NCI-H82 treated with DMSO at 0.1 percent for 48 hours (cell line): ENCODE results near the gene GPC5.

Experiments used
- DNase-seq: peaks from one replicate; lab custom pipeline; 2025; ENCODE audit not compliant: unreplicated experiment; lab: John Stamatoyannopoulos, UW

The GPC5 gene

DNA sequence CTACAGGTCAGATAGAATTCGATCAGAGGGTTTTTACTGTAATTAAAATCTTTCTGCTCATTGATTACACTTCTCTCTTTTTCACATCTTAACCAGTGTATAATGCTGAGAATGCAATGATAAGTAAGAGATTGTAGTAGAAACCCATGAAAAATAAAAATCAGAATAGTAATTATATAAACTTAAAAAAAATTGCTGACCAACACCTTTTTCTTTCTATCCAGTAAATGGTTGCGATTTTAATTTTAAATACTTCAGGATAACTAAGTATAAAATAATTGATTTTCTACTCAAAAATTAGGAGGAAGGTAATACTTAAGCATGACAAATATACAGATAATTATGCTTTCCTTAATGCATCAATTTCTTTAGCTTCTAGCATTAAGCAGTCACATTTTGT is 917.6 kb downstream of the GPC5 start:
- DNase-seq = no peak

DNA sequence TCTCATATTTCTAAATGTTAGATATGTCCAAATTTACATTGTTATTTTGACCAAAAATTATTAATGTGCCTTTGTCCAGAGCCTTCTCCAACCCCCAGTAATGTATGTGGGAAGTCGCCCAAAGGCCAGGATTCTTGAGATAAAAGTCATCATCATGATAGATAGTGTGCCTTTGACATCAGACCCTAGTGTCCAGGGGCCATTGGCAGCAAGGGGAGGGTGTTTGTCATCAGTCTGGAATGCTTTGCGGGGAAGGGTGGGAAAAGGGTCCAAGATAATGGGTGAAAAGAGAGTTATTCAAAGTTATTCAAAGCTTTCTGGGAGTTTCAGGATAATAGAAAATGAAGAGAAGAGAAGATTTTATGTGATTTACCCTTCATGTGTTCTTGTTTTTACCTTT is 918.6 kb downstream of the GPC5 start:
- no peak for DNase-seq

- no peak for DNase-seq
Observed at GRCh38 chr13:92320323-92320722, 921.9 kb downstream of the GPC5 start.

- DNase-seq = no peak
Observed at GRCh38 chr13:92321174-92321573, 922.8 kb downstream of the GPC5 start.

- DNase-seq = no peak
Observed at GRCh38 chr13:92345627-92346026, 947.2 kb downstream of the GPC5 start.

DNA sequence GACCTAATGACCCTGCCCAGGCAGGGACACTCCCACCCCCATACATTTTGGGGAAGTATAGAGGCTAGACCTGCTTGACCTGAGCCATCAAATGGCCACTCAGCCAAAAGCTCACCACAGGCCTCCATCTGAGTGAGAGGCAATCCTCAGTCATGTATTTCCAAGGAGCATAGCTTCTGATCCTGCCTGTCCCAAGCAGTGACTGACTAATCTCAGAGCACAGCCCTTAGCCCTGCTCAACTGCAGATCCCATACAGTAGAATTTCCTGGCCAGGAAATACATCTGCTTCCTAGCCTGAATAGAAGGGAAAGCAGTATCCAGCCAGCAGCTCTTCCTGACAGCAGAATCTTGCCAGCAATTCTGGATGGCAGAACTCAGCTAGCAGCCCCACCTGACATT is 947.6 kb downstream of the GPC5 start:
- DNase-seq = no peak

GRCh38 chr13:92354583-92354982 is 956.2 kb downstream of the GPC5 start:
- DNase-seq = no peak

DNA sequence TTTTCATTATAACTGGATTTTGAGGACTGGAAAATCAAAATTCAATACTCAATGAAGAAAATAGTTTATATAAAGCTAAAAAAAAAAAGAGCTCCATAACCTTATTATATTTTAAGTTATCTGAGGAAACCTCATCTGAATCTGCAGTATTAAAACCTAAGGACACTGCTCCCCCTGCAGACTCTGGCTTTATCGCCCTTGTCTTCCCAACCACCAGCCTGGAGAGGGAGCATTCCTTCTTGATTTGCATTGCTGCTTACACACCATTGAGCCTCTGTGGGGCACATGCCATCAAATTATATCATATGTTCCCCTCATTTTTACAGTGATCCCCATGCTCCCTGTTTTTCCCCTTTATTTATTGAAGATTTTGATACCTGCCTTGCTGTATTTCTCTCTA is 956.8 kb downstream of the GPC5 start:
- DNase-seq = no peak

DNA sequence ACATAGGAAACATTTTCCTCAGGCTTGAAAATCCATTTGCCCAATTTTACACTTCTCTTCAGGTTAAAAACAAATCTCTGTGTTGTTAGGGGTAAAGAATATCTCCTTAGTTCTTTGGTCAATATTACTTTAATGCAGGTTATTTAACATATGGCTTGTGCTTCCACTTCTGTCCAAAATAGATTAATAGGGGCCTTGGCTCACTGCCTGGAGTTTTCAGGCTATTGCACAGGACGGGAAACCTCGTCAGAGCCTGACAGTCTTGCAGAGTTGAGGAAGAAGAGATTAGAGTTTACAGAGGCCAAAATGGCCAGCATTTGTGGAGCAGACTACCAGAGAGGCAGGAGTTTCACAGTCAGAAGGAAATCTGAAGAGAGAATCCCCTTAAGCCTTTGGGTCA is 964.3 kb downstream of the GPC5 start:
- DNase-seq = peak; percentile 81

DNA sequence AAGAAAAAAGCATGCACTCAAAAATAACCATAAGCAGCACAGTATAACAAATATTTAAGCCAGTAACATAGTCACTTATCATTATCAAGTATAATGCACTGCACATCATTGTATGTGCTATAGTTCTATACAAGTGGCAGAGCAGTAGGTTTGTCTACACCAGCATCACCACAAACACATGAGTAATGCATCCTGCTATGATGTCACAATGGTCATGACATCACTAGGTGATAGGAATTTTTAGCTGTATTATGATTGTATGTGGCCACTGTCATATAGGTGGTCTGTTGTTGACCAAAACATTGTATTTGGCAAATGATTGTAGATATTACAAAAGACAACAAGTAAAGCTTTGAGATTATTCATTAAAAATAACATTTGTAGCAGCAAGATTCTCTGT is 967.5 kb downstream of the GPC5 start:
- no peak for DNase-seq

DNA sequence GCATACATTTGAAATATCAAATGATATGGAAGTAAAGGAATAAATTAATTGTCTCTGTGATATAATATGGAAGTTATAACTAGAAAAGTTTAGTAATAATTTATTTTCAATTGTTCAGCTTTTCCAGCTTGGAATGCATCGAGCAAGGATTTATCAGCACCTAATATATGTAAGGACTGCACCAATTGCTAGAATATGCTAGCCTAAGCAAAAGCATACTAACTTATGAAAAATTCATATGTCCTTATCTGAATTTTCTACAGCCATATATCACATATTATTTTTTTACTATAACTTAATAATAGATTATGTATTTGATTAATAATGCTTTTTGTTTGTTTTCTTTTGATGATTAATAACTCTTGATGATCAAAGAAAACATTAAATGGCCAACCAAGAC is 979.0 kb downstream of the GPC5 start:
- no peak for DNase-seq

- no peak for DNase-seq
Observed at GRCh38 chr13:92379371-92379770, 981.0 kb downstream of the GPC5 start.

- no peak for DNase-seq
Observed at GRCh38 chr13:92384410-92384809, 986.0 kb downstream of the GPC5 start.

DNA sequence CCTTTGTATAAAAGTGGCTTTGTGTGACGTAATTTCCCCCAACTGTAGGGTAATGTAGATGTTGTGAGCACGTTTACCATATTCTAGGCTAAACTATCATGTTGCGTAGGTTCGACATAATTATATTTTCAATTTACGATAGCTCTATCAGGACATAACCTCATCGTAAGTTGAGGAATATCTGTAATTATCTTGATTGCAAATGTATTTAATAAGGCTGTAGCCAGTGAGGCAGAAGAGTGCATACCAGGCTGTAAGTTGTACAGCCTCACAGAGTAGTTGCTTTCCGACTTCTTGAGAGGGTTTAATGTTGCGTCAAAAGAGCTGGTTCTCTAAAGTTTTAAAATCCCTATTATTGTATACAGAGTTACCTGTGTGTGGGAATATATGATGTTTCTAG is 988.8 kb downstream of the GPC5 start:
- DNase-seq = no peak

DNA sequence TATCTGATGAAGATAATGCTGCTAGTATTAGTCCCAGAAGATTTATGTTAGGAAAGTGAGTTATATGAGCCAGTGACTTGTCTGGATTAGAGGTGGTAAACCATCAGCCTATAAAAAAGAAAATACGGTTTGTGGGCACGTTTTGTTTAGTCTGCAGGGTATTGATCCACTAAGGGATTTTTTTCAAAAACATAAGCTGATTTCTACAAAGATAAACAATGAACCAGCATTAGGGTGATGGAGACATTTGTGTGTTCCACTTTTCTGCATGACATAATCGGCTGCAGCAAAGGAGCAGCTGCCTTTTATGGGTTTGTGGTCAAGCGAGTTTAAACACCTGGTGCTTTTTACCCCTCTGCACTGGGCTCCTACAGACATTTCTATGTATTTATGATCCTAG is 991.8 kb downstream of the GPC5 start:
- peak; percentile 90 for DNase-seq

DNA sequence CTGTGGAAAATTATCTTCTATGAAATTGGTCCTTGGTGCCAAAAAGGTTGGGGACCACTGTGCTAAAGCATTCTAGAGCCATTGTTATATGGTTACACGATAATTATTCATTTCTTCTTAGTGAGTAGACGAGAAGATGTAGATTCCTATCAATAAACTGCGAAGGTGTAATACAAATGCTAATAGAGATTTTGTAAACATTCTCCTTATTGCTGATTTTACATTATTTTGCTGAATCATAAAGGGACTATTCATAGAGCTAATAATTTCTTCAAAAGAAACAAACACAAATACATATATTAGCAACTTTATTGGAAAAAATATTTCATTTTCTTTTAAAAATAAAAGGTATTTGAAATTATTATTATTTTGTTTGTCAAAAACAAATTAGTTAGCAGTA is 1005.2 kb downstream of the GPC5 start:
- DNase-seq = no peak

DNA sequence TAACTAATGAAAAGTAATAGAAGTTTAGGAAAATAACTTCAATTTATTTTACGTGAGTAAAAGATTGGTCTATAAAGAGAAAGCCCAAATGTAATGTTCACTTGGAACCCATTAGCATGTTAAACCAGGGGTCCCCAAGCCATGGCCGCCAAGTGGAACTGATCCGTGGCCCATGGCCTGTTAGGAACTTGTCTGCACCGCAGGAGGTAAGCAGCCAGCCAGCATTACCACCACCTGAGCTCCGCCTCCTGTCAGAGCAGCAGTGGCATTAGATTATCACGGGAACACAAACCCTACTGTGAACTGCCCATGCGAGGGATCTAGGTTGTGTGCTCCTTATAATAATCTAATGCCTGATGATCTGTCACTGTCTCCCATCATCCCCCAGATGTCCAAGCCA is 1009.4 kb downstream of the GPC5 start:
- DNase-seq = no peak

- no peak for DNase-seq
Observed at GRCh38 chr13:92412481-92412880, 1014.1 kb downstream of the GPC5 start.

DNA sequence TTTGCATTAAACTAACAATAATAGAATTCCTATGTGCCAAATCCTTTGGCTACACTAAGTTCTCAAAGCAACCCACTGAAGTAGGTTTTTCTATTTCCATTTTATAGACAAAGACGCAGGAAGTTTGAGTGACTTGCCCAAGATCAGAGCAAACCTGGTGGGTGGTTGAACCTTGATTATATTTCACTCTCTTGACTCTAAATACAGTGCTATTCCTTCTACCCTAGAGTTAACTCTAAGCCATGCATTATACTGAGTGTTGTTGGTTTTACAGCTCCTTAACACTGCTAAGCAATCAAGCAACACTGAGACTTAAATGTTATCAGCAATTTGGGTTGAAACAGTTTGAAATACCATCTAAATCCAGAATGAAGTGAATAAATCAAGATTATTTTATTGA is 1014.6 kb downstream of the GPC5 start:
- no peak for DNase-seq

- no peak for DNase-seq
Observed at GRCh38 chr13:92413452-92413851, 1015.0 kb downstream of the GPC5 start.

DNA sequence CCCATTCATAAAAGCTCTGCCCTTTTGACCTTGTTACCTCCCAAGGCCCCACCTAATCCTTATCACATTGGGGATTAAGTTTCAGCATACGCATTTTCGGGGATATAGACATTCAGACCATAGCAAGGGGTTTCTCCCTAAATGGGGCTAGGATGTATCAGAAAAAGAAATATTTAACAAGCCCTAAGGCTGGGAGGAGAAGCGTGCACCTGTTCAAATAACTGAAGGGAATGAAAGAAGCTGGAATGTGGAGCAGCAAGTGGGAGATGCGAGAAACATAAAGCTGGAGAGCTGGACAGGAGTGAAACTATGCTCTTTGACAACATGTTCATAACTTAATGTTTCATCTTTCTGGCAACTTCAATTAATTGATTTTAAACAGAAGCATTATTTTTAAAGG is 1016.4 kb downstream of the GPC5 start:
- no peak for DNase-seq

DNA sequence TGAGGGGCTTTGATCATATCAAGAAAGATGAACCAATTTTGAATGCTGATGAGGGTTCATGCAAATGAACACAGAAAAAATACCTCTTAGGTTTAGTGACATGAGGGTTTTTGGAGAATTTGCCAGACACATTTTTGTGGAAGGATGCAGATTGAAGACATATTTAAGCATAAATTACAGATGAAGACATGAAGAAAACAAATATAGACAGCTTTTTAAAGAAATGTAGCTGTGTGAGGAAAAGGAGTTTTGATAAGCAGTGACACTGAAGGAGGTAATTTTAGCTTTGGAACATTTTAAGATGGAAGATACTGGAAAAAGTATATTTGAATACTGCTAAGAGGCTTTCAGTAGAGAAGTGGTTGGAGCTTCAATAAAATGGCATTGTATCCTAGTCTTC is 1017.4 kb downstream of the GPC5 start:
- no peak for DNase-seq

- no peak for DNase-seq
Observed at GRCh38 chr13:92418818-92419412, 1020.5 kb downstream of the GPC5 start.

- no peak for DNase-seq
Observed at GRCh38 chr13:92429231-92429630, 1030.8 kb downstream of the GPC5 start.
